GM18498 (cell line): ENCODE data around the gene ANKRD6.

Experiments
- ATAC-seq: cut with Tn5 transposase; IDR thresholded peaks from one replicate; pipeline ENCODE4 v1.9.1; 2021; ENCODE audit warnings: mild to moderate bottlenecking, moderate library complexity; ENCODE audit not compliant: unreplicated experiment

ANKRD6 gene

GRCh38 chr6:89464295-89464694, 31.3 kb downstream of the ANKRD6 start:
- ATAC-seq = no peak

- ATAC-seq = no peak
These were observed 34.5 kb downstream of the ANKRD6 start for GRCh38 chr6:89467437-89467836.

GRCh38 chr6:89468998-89469397, 36.0 kb downstream of the ANKRD6 start:
- no peak for ATAC-seq

- ATAC-seq = no peak
These were observed 38.4 kb downstream of the ANKRD6 start for GRCh38 chr6:89471287-89471867.

DNA sequence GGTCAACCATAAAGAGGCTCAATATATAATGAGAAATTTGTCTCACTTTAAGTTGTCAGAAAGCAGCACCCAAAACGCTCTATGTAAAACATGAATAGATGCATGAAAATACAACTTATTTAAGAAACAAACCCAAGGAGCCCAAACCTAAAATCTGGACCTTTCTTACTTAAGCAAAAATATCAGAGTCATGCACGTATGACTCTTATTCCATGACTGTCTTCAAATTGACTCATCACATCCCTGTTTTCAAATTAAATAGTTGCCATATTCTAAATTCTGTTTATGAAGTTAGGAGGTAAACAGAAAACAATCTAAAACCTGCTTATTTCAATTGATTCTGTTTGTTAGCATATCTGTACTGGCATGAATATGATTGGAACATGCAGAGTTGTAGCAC, 42.1 kb downstream of the ANKRD6 start:
- ATAC-seq = no peak

GRCh38 chr6:89475634-89476033, 42.7 kb downstream of the ANKRD6 start:
- peak; percentile 46 for ATAC-seq

DNA sequence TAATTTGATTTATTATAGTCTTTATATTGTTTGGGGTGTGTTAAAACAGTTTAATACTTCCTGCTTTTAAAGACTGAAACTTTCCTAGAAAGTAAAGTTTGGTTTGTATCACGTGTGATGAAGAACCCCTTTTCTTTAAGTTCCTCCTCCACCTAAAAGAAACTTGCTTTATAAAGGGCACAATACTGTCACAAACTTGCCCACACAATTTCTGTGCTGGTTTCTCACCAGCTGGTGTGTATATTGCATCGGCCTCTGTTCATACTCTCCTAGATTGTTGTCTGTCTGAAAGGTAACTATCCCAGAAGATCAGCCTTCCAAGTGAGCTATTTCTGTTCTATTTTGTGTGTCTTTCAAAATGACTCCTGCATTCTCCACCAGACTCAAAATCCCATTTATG, 46.9 kb downstream of the ANKRD6 start:
- no peak for ATAC-seq

DNA sequence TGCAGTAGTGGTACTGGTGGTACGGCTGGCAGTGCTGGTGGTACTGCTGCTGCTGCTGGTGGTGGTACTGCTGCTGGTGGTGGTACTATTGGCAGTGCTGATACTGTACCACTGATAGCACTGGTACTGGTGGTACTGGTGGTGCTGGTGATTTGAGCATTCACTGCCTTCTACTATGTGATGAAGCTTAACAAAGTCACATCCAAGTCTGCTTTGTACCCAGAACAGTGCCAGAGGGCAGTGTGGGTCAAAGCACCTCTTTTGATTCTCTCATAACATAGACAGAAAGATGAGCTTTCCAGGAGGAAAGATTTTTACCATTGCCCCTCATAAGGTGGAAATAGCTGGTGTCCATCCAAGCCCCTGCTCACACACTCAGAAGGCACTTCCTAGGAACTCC, 48.7 kb downstream of the ANKRD6 start:
- no peak for ATAC-seq

DNA sequence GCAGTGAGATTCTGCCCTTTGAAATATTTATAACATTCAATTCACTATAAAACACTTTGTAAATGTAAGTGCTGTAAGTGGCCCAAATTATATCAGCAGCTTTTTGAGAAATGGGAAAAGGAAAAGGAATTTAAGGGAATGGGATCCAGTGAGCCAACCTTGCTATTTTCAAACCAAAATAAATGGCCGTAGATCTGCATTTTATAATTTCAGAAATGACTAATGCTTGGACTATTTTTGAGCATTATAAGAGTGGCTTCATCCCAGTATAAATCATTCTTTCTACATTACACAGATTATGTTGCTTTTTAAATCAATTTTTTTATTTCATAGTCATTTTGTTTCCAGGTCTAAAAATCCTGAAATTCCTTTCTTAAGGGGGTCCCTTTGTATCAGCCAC, 49.2 kb downstream of the ANKRD6 start:
- ATAC-seq = no peak

DNA sequence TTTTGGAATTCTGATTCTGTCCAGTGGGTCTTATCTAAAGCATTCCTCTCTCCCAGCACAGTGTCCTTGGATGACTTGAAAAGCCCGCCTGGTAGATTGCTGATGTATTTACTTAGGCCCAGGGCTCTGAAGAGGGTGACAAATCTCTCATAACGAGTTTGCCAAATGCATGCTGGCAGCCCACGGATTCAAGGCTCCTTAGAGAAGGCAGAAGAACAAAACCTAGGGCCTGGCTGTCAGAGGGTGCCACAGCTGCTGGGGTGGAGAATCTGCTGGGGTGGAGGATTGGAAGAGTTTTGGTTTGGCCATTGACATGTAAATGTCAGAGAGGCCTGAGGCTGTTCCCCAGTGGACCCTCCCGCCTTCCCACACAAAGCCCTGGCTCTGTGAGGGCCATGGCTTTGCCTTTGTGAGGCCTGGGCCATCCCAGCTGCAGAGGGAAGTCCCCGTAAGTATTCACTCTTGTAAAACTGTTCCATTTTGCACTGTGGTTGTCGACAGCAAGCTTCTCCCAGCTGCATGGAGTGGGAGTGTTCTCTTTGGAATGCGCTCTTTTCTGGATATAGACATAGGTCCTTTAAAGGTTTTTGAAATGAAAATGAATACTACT, 50.3 kb downstream of the ANKRD6 start:
- ATAC-seq = no peak

DNA sequence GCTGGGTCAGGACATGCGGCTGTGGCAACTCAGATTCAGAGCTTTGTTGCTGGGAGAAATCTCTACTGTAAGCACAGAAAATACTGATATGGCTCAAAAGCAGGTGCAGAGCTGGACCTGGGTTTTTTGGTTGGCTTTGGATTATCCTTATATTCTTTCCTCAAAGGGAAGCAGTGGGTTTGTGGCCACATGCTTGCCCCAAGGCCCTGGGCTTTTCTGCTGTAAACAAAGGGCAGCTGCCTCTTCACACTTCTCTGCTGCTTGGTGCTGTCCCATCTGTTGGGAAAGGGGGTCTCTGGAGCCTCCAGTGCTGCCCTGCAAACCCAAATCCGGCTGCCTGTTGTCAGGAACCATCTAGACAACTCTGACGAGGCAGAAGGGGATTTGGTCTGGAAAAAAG, 52.4 kb downstream of the ANKRD6 start:
- ATAC-seq = no peak

- no peak for ATAC-seq
These were observed 54.9 kb downstream of the ANKRD6 start for GRCh38 chr6:89487864-89488263.

DNA sequence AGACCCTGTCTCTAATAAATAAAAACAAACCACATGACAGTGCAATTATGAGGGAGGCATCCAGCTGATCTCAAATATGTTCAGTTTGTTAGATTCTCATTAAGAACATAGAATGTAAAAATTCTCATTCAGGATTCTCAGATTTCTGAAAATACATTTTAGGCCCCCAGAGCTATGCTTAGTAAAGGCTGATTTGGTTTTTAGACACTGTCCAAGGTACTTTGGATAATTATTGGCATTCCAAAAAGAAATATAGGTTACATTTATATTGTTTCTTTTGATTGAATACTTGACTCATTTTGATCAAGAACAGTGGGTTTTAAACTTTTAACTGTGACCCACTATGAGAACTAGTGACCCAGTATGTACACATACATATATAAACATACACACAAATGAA, 55.5 kb downstream of the ANKRD6 start:
- no peak for ATAC-seq

- no peak for ATAC-seq
These were observed 56.1 kb downstream of the ANKRD6 start for GRCh38 chr6:89489078-89489477.

- ATAC-seq = no peak
These were observed 59.2 kb downstream of the ANKRD6 start for GRCh38 chr6:89492025-89492640.

DNA sequence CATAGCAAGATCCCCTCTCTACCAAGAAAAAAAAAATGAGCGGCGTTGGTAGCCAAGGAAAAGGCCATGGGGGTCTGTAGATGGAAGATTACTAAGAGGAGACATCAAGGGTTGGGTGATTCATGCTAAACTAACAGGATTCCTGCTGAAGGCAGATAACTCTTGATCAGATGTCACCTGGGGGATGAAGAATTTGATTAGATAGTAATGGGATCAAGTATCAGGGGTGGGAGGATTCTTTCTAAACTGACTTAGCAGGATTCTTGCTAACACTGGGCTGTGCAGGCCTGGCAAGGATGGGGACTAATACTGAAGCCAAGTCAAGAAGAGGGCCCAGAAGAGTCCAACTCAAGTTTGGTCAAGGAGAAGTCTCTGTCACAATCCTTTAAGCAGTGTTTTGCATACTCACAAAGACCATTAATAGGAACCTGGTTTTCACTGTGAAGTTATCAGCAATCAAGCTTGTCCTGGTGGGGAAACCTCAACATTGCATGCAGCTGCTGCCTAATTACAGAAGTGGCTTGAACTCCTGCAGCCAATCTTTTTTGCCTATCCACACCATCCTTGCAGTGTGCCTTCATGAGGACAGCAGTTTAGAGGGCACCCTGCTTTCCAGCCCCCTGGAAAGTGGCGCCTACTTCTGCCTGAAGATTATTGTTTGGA, 61.3 kb downstream of the ANKRD6 start:
- no peak for ATAC-seq

DNA sequence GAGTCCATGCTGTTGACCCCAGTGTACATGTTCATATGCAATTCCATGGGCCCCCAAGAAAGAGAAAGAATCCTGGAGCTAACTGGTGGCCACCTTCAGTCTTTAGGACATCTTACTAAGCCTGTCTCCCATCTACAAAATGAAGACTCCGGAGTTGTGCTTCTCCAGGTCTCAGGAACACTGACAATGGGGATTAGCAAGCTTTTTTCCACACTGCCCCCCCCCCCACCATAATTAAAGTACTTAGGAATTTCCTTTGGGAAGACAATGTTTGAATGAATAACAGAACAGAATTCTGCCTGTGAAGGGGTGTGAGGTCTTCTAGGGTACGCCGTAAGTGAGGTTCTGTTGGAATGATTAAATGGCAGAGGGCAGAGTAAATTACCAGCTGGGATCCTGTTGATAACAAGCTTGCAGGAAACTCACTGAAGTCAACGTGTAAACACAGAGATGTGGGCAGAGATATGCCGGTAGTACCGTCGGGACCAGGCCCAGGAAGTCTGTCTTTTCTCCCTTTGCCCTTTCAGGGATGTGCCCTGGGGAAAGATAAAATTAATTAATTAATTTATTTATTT, 63.1 kb downstream of the ANKRD6 start:
- no peak for ATAC-seq

DNA sequence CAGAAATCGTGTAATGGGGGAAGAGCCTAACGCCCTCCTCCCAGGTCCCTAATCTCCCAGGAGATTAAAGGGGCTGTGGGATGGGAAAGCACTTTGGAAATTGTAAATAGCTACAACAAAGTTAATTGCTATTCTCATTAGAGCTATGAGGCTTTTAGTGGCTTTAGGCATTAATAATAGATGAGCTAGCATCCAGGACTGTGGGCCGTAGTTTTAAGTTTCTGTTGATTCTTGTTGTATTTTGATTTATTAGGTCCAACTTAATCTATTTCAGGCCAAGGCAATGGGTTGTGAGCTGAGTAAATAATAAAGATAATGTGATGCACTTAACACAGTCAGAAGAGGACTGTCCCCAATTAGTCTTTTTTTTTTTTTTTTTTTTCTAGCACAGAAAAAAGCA, 67.7 kb downstream of the ANKRD6 start:
- ATAC-seq = no peak

GRCh38 chr6:89501222-89501621, 68.3 kb downstream of the ANKRD6 start:
- no peak for ATAC-seq

- no peak for ATAC-seq
These were observed 68.8 kb downstream of the ANKRD6 start for GRCh38 chr6:89501753-89502152.

DNA sequence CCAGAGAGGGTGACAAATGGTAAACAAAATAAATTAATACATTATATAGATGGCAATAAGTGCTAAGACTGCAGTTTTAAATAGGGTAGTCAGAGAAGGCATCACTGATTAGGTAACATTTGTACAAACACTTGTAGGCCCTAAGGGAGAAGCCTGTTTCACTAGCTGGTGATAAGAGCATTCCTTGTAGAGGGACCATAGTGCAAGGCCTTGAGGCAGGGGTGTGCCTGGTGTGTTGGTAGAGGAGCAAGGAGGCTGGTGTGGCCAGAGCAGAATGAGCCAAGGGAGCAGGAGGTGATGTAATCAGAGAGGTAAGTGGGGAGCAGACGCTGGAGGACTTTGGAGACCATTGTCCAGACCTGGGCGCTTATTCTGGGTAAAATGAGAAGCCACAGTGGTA, 70.7 kb downstream of the ANKRD6 start:
- no peak for ATAC-seq

DNA sequence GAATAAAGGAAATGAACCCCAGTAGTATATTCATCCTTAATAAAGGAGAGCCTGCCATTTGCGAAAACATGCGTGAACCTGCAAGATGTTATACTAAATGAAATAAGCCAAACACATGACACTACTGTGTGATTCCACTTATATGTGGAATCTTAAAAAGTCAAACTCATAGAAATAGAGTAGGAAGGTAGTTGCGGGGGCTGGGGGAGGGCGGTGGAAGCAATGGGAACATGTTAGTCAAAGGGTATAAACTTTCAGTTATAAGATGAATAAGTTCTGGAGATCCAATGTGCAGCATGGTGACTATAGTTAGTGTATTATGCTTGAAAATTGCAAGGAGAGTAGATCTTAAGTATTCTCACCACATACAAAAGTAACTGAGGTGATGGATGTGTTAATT, 72.9 kb downstream of the ANKRD6 start:
- ATAC-seq = no peak
